ENCODE results near the gene MAPK8IP1.

The MAPK8IP1 gene

GRCh38 chr11:45933846-45934579 lies 48.6 kb downstream of the MAPK8IP1 start:
- TF ChIP-seq CTCF (conservative IDR thresholded peaks at IDR 0.05; ENCODE audit: control insufficient read depth, insufficient read depth, low read depth, low read length): no peak
- no peak for DNase-seq (ENCODE audit: low read depth)
- no peak overlapping the region for H3K4me3 ChIP-seq (ENCODE audit: control insufficient read depth, low read depth, low read length)

- no peak overlapping the region for H3K4me3 ChIP-seq (ENCODE audit: control insufficient read depth, low read depth, low read length)
- no peak for DNase-seq (ENCODE audit: low read depth)
- no peak for TF ChIP-seq CTCF (conservative IDR thresholded peaks at IDR 0.05; ENCODE audit: control insufficient read depth, insufficient read depth, low read depth, low read length)
These were observed 49.3 kb downstream of the MAPK8IP1 start for GRCh38 chr11:45934580-45935318.

- no peak for DNase-seq (ENCODE audit: low read depth)
- H3K4me3 ChIP-seq (ENCODE audit: control insufficient read depth, low read depth, low read length): no peak overlapping the region
- TF ChIP-seq CTCF (conservative IDR thresholded peaks at IDR 0.05; ENCODE audit: control insufficient read depth, insufficient read depth, low read depth, low read length): no peak
These were observed 50.1 kb downstream of the MAPK8IP1 start for GRCh38 chr11:45935349-45936064.

GRCh38 chr11:45936511-45937054 lies 51.1 kb downstream of the MAPK8IP1 start:
- H3K4me3 ChIP-seq (ENCODE audit: control insufficient read depth, low read depth, low read length): no peak overlapping the region
- DNase-seq (ENCODE audit: low read depth): no peak
- TF ChIP-seq CTCF (conservative IDR thresholded peaks at IDR 0.05; ENCODE audit: control insufficient read depth, insufficient read depth, low read depth, low read length): no peak

GRCh38 chr11:45937916-45938315 lies 52.5 kb downstream of the MAPK8IP1 start:
- no peak for DNase-seq (ENCODE audit: low read depth)
- no peak for TF ChIP-seq CTCF (conservative IDR thresholded peaks at IDR 0.05; ENCODE audit: control insufficient read depth, insufficient read depth, low read depth, low read length)
- H3K4me3 ChIP-seq (ENCODE audit: control insufficient read depth, low read depth, low read length): no peak overlapping the region

GRCh38 chr11:45939836-45940235 lies 54.4 kb downstream of the MAPK8IP1 start:
- peak; percentile 14 for DNase-seq (ENCODE audit: low read depth)
- no peak overlapping the region for H3K4me3 ChIP-seq (ENCODE audit: control insufficient read depth, low read depth, low read length)
- no peak for TF ChIP-seq CTCF (conservative IDR thresholded peaks at IDR 0.05; ENCODE audit: control insufficient read depth, insufficient read depth, low read depth, low read length)

Measured in fibroblast of mammary gland (primary cell).